PFSK-1 (cell line): Measurements from ENCODE around the gene RHOXF2. TPM values are rescaled to one million over a fixed set of nuclear protein-coding genes. Genes with fewer than 3 reads are reported as not detected.
"Not testable (repeated sequence)": the region's sequence is repeated elsewhere in the genome, so short reads cannot be mapped to it uniquely, and the experiment has no call there.

Experiments used
- FOXP2 ChIP-seq: optimal IDR thresholded peaks from 2 replicates; pipeline ENCODE3; 2011; ENCODE audit warnings: borderline replicate concordance, control low read depth, inconsistent platforms; ENCODE audit not compliant: insufficient read depth; ENCODE audit errors: extremely low read length, extremely low read depth
- POLR2AphosphoS5 ChIP-seq: IDR thresholded peaks from 2 replicates; pipeline ENCODE4 v1.6.1; 2012; ENCODE audit warnings: low read depth, mild to moderate bottlenecking, control low read depth, low read length, moderate library complexity
- REST ChIP-seq, 2 experiments: IDR thresholded peaks; 2 replicates each; pipeline versions ENCODE4 v1.6.1 to v1.8.0; 2011 to 2012; ENCODE audit warnings: low read depth in 2 of 2, low read length in 2 of 2, control low read depth in 1 of 2, inconsistent platforms in 1 of 2, mild to moderate bottlenecking in 1 of 2, moderate library complexity in 1 of 2; ENCODE audit not compliant: insufficient read depth in 1 of 2
- SIN3A ChIP-seq: IDR thresholded peaks from 2 replicates; pipeline ENCODE4 v1.6.1; 2012; ENCODE audit warnings: mild to moderate bottlenecking, low read length, moderate library complexity, borderline replicate concordance; ENCODE audit not compliant: insufficient read depth
- TAF1 ChIP-seq: IDR thresholded peaks from 2 replicates; pipeline ENCODE4 v1.6.1; 2012; ENCODE audit warnings: low read length, control low read depth, borderline replicate concordance; ENCODE audit not compliant: insufficient read depth
- polyA plus RNA-seq: library from polyadenylated mRNA; unstranded; fragments of >200 nt; gene quantifications from one replicate; pipeline ENCODE4 v1.2.1, GENCODE V29; 2012; ENCODE audit warnings: low read depth, missing spikeins; ENCODE audit not compliant: insufficient read length

Gene RHOXF2
- not detected for polyA plus RNA-seq

- TF ChIP-seq FOXP2, SIN3A, TAF1: not testable (repeated sequence)
Measured at GRCh38 chrX:120158313-120158712, at the start of gene RHOXF2. RHOXF2 (plus strand) TSS chrX:120158613; CDS start chrX:120158751, 138 bp downstream.

- no peak for TF ChIP-seq TAF1
- no peak for TF ChIP-seq FOXP2
Measured at GRCh38 chrX:120109378-120109777, 49.0 kb upstream of the RHOXF2 start.

- TF ChIP-seq TAF1 (no peak), REST (IDR thresholded peaks at IDR 0.05; ENCODE audit: insufficient read depth in 1 of 2, low read depth in 2 of 2, low read length in 2 of 2) (no peak), POLR2AphosphoS5 (no peak)
Measured at GRCh38 chrX:120111611-120112010, 46.8 kb upstream of the RHOXF2 start.

GRCh38 chrX:120115438-120115963, 42.9 kb upstream of the RHOXF2 start, which contains the start of gene RHOXF1:
RHOXF1 (minus strand) TSS chrX:120115913; CDS start chrX:120115862, 51 bp downstream.
- no peak for TF ChIP-seq SIN3A
- TF ChIP-seq TAF1: no peak
- no peak for TF ChIP-seq FOXP2
- TF ChIP-seq REST (IDR thresholded peaks at IDR 0.05; ENCODE audit: insufficient read depth in 1 of 2, low read depth in 2 of 2, low read length in 2 of 2): no peak
- no peak for TF ChIP-seq POLR2AphosphoS5

- TF ChIP-seq TAF1 (no peak), REST (IDR thresholded peaks at IDR 0.05; ENCODE audit: insufficient read depth in 1 of 2, low read depth in 2 of 2, low read length in 2 of 2) (no peak), SIN3A (no peak)
Measured at GRCh38 chrX:120120223-120120622, 38.2 kb upstream of the RHOXF2 start.

GRCh38 chrX:120125444-120125843, 33.0 kb upstream of the RHOXF2 start:
- TF ChIP-seq POLR2AphosphoS5 (no peak), FOXP2 (no peak), SIN3A (no peak), TAF1 (no peak), REST (IDR thresholded peaks at IDR 0.05; ENCODE audit: insufficient read depth in 1 of 2, low read depth in 2 of 2, low read length in 2 of 2) (no peak)
